ENCODE results near the gene SON.
"Not testable (repeated sequence)": the region's sequence is repeated elsewhere in the genome, so short reads cannot be mapped to it uniquely, and the experiment has no call there.

The SON gene

GRCh38 chr21:33542640-33543504 is at the start of gene SON:
Gene SON, plus strand, starts transcription at chr21:33543038. Its CDS starts 55 bp downstream, at chr21:33543093.
- in situ Hi-C loops (cut with MboI; ENCODE audit: low sequenced_read_pairs), result no loop called here

- in situ Hi-C loops (cut with MboI; ENCODE audit: low sequenced_read_pairs), result no loop called here
These were observed 49.1 kb upstream of the SON start for GRCh38 chr21:33493756-33494155.

GRCh38 chr21:33495743-33496142 is 47.1 kb upstream of the SON start:
- in situ Hi-C loops (cut with MboI; ENCODE audit: low sequenced_read_pairs), result no loop called here

GRCh38 chr21:33496345-33496744 is 46.5 kb upstream of the SON start:
- in situ Hi-C loops (cut with MboI; ENCODE audit: low sequenced_read_pairs), result no loop called here

- in situ Hi-C loops (cut with MboI; ENCODE audit: low sequenced_read_pairs), result no loop called here
These were observed 37.0 kb upstream of the SON start for GRCh38 chr21:33505833-33506232.

- in situ Hi-C loops (cut with MboI; ENCODE audit: low sequenced_read_pairs), result not testable (repeated sequence)
These were observed 35.8 kb upstream of the SON start for GRCh38 chr21:33507003-33507402.

GRCh38 chr21:33510826-33511225 is 32.0 kb upstream of the SON start:
- in situ Hi-C loops (cut with MboI; ENCODE audit: low sequenced_read_pairs), result no loop called here

GRCh38 chr21:33511639-33512038 is 31.2 kb upstream of the SON start:
- in situ Hi-C loops (cut with MboI; ENCODE audit: low sequenced_read_pairs), result no loop called here

- in situ Hi-C loops (cut with MboI; ENCODE audit: low sequenced_read_pairs), result no loop called here
These were observed 30.4 kb upstream of the SON start for GRCh38 chr21:33512481-33512880.

GRCh38 chr21:33514229-33514628 is 28.6 kb upstream of the SON start:
- in situ Hi-C loops (cut with MboI; ENCODE audit: low sequenced_read_pairs), result no loop called here

GRCh38 chr21:33518899-33519298 is 23.9 kb upstream of the SON start:
- in situ Hi-C loops (cut with MboI; ENCODE audit: low sequenced_read_pairs), result no loop called here

GRCh38 chr21:33522297-33522952 is 20.4 kb upstream of the SON start:
- in situ Hi-C loops (cut with MboI; ENCODE audit: low sequenced_read_pairs), result loop anchor here (10.0 kb wide), 1 partner anchor 62 kb away; the partner anchor contains the start of gene DONSON

GRCh38 chr21:33522953-33523349 is 19.9 kb upstream of the SON start:
- in situ Hi-C loops (cut with MboI; ENCODE audit: low sequenced_read_pairs), result loop anchor here (10.0 kb wide), 1 partner anchor 62 kb away; the partner anchor contains the start of gene DONSON

- in situ Hi-C loops (cut with MboI; ENCODE audit: low sequenced_read_pairs), result no loop called here
These were observed 11.8 kb upstream of the SON start for GRCh38 chr21:33531007-33531406.

- in situ Hi-C loops (cut with MboI; ENCODE audit: low sequenced_read_pairs), result no loop called here
These were observed 5.6 kb upstream of the SON start for GRCh38 chr21:33537212-33537611.

GRCh38 chr21:33539616-33540015 is 3.2 kb upstream of the SON start:
- in situ Hi-C loops (cut with MboI; ENCODE audit: low sequenced_read_pairs), result no loop called here

- in situ Hi-C loops (cut with MboI; ENCODE audit: low sequenced_read_pairs), result no loop called here
These were observed 2.1 kb upstream of the SON start for GRCh38 chr21:33540711-33541104.

GRCh38 chr21:33541105-33541711 is 1.6 kb upstream of the SON start:
- in situ Hi-C loops (cut with MboI; ENCODE audit: low sequenced_read_pairs), result no loop called here

- in situ Hi-C loops (cut with MboI; ENCODE audit: low sequenced_read_pairs), result no loop called here
These were observed 840 bp upstream of the SON start, which contains the start of gene GART for GRCh38 chr21:33541756-33542639. Gene GART, minus strand, starts transcription at chr21:33542117. Its CDS starts 2,802 bp downstream, at chr21:33539315.

- in situ Hi-C loops (cut with MboI; ENCODE audit: low sequenced_read_pairs), result no loop called here
These were observed 779 bp downstream of the SON start for GRCh38 chr21:33543505-33544129.

Data from HL-60/S4 (cell line).